ENCODE results near the gene EID2B. TPM values are rescaled to one million over a fixed set of nuclear protein-coding genes. Genes with fewer than 3 reads are reported as not detected.
A peak's percentile ranks its signal among the peaks of the same experiment; 100 is the strongest.

EID2B gene
- total RNA-seq, 4 donors from 2014 or later, result 0.80 to 2.4 (median 1.2) TPM

GRCh38 chr19:39498798-39499642, 33.6 kb downstream of the EID2B start, which contains the start of gene DLL3:
DLL3 (plus strand) TSS chr19:39498947; CDS start chr19:39498975, 28 bp downstream.
- WGBS, result 4% methylated on average over 21 of the region's 60 CpGs
- no peaks in the 10 kb centered on the region for H3K36me3 ChIP-seq
- peaks cover 73% of the 10 kb centered on the region for H3K27me3 ChIP-seq
- H3K4me1 ChIP-seq, result peaks cover 29% of the 10 kb centered on the region
- H3K27ac ChIP-seq, result no peak within 1 kb of the TSS
- H3K9me3 ChIP-seq, result no peaks in the 10 kb centered on the region
- H3K4me3 ChIP-seq, result peak within 1 kb of the TSS; percentile 18
- no peak for DNase-seq (ENCODE audit: low spot score in 2 of 2)
- TF ChIP-seq EP300 (IDR thresholded peaks at IDR 0.05), result no peak
- TF ChIP-seq POLR2AphosphoS5 (IDR thresholded peaks at IDR 0.05), result no peak
- TF ChIP-seq POLR2A (IDR thresholded peaks at IDR 0.05), result no peak
- TF ChIP-seq, protein P1, sequence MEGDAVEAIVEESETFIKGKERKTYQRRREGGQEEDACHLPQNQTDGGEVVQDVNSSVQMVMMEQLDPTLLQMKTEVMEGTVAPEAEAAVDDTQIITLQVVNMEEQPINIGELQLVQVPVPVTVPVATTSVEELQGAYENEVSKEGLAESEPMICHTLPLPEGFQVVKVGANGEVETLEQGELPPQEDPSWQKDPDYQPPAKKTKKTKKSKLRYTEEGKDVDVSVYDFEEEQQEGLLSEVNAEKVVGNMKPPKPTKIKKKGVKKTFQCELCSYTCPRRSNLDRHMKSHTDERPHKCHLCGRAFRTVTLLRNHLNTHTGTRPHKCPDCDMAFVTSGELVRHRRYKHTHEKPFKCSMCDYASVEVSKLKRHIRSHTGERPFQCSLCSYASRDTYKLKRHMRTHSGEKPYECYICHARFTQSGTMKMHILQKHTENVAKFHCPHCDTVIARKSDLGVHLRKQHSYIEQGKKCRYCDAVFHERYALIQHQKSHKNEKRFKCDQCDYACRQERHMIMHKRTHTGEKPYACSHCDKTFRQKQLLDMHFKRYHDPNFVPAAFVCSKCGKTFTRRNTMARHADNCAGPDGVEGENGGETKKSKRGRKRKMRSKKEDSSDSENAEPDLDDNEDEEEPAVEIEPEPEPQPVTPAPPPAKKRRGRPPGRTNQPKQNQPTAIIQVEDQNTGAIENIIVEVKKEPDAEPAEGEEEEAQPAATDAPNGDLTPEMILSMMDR (IDR thresholded peaks at IDR 0.05), result no peak

DNA sequence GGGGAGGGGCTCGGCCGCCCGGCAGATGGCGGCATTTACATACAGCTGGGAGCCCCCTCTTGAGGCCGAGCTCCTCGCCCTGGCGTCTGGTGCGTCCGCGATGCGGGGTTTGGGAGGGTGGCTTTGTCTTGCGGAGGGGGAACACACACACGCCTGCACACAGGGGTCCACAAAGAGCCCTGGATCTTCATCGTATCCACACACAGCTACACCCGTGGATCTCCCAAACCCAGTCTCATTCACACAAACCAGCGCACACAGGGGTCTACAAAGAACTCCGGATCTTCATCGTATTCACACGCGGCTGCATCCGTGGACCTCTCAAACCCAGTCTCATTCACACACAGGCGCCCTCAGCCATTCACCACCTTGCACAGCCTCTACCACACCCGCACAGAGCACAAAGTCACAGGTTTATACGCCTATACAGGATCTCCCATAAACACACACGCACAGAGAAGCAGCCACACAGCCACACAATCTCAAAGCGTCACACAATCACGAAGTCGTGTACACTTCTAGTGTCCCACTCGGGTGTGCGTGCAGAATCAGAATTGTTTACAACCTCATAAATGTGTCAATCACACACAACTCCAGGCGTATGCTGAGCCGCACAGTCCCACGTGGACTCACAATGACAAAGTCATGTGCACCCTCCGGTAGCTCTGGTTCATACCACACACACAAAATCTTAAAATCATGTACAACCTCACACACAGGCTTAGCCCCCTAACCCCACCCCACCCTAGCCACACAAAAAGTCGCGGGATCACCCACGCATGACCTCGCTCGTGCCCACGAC, 34.5 kb downstream of the EID2B start:
- H3K27me3 ChIP-seq, result peaks cover 66% of the 10 kb centered on the region
- 3% methylated on average over 25 of the region's 40 CpGs for WGBS
- peaks cover 28% of the 10 kb centered on the region for H3K4me1 ChIP-seq
- no peak overlapping the region for H3K4me3 ChIP-seq
- no peaks in the 10 kb centered on the region for H3K36me3 ChIP-seq
- no peak for TF ChIP-seq POLR2A (IDR thresholded peaks at IDR 0.05)
- TF ChIP-seq EP300 (IDR thresholded peaks at IDR 0.05), result no peak
- no peak for DNase-seq (ENCODE audit: low spot score in 2 of 2)
- no peak overlapping the region for H3K27ac ChIP-seq
- H3K9me3 ChIP-seq, result no peaks in the 10 kb centered on the region

GRCh38 chr19:39497701-39497995, 35.0 kb downstream of the EID2B start:
- peaks cover 22% of the 10 kb centered on the region for H3K4me1 ChIP-seq
- peaks cover 65% of the 10 kb centered on the region for H3K27me3 ChIP-seq
- WGBS, result 0% methylated on average over 5 of the region's 7 CpGs
- H3K36me3 ChIP-seq, result no peaks in the 10 kb centered on the region
- DNase-seq (ENCODE audit: low spot score in 2 of 2), result no peak
- H3K9me3 ChIP-seq, result no peaks in the 10 kb centered on the region
- H3K27ac ChIP-seq, result no peak overlapping the region
- TF ChIP-seq POLR2A (IDR thresholded peaks at IDR 0.05), result no peak
- no peak overlapping the region for H3K4me3 ChIP-seq

DNA sequence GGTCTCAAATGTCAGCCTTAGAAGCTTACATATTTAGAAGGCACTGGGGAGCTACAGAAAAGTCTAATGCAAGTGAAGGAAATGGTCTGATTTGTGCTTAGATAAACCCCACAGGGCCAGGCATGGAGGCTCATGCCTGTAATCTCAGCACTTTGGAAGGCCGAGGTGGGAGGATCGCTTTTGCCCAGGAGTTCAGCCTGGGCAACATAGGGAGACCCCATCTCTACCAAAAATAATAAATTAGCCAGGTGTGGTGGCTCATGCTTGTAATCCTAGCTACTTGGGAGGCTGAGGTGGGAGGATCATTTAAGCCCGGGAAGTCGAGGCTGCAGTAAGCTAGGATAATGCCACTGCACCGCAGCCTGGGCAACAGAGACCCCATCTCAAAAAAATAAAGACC, 36.6 kb downstream of the EID2B start:
- peaks cover 54% of the 10 kb centered on the region for H3K27me3 ChIP-seq
- TF ChIP-seq EP300 (IDR thresholded peaks at IDR 0.05) (no peak), POLR2AphosphoS5 (IDR thresholded peaks at IDR 0.05) (no peak), POLR2A (IDR thresholded peaks at IDR 0.05) (no peak)
- TF ChIP-seq, protein P1 (IDR thresholded peaks at IDR 0.05), result no peak
- no peaks in the 10 kb centered on the region for H3K9me3 ChIP-seq
- no peak overlapping the region for H3K4me3 ChIP-seq
- H3K36me3 ChIP-seq, result peaks cover 10% of the 10 kb centered on the region
- no peak overlapping the region for H3K27ac ChIP-seq
- 80% methylated on average over 5 of the region's 5 CpGs for WGBS
- DNase-seq (ENCODE audit: low spot score in 2 of 2), result no peak
- H3K4me1 ChIP-seq, result peaks cover 19% of the 10 kb centered on the region

GRCh38 chr19:39494661-39495060, 38.0 kb downstream of the EID2B start:
- Histone ChIP-seq H3K27me3 (peaks cover 41% of the 10 kb centered on the region), H3K9me3 (no peaks in the 10 kb centered on the region), H3K4me3 (no peak overlapping the region), H3K27ac (no peak overlapping the region), H3K36me3 (peaks cover 24% of the 10 kb centered on the region), H3K4me1 (peaks cover 19% of the 10 kb centered on the region)
- 78% methylated on average over 5 of the region's 5 CpGs for WGBS
- no peak for DNase-seq (ENCODE audit: low spot score in 2 of 2)
- TF ChIP-seq POLR2AphosphoS5 (IDR thresholded peaks at IDR 0.05), result no peak
- TF ChIP-seq EP300 (IDR thresholded peaks at IDR 0.05), result no peak
- TF ChIP-seq, protein P1 (IDR thresholded peaks at IDR 0.05), result no peak
- TF ChIP-seq POLR2A (IDR thresholded peaks at IDR 0.05), result no peak

GRCh38 chr19:39492788-39493187, 39.9 kb downstream of the EID2B start:
- no peak overlapping the region for H3K27ac ChIP-seq
- DNase-seq (ENCODE audit: low spot score in 2 of 2), result no peak
- H3K27me3 ChIP-seq, result peaks cover 22% of the 10 kb centered on the region
- no peak overlapping the region for H3K4me3 ChIP-seq
- peaks cover 3% of the 10 kb centered on the region for H3K4me1 ChIP-seq
- H3K9me3 ChIP-seq, result no peaks in the 10 kb centered on the region
- peaks cover 43% of the 10 kb centered on the region for H3K36me3 ChIP-seq
- TF ChIP-seq POLR2AphosphoS5 (IDR thresholded peaks at IDR 0.05), result no peak
- TF ChIP-seq, protein P1 (IDR thresholded peaks at IDR 0.05), result no peak
- TF ChIP-seq EP300 (IDR thresholded peaks at IDR 0.05), result no peak
- TF ChIP-seq POLR2A (IDR thresholded peaks at IDR 0.05), result no peak
- WGBS, result 88% methylated on average over 3 of the region's 3 CpGs
